HFFc6 (cell line): Measurements from ENCODE around the gene MMP11. TPM values are rescaled to one million over a fixed set of nuclear protein-coding genes. Genes with fewer than 3 reads are reported as not detected.
"Not testable (repeated sequence)": the region's sequence is repeated elsewhere in the genome, so short reads cannot be mapped to it uniquely, and the experiment has no call there.

Source experiments
- DNase-seq: peaks from one replicate; pipeline ENCODE4 v3.0.0-alpha.2; 2018
- H3K27ac Mint-ChIP-seq: 2 replicates; pipeline ENCODE4 v1.8.0; 2020; ENCODE audit warnings: mild to moderate bottlenecking, mixed read lengths
- H3K27me3 Mint-ChIP-seq: 2 replicates; pipeline ENCODE4 v1.8.0; 2021; ENCODE audit warnings: mild to moderate bottlenecking, moderate library complexity, mixed read lengths; ENCODE audit not compliant: insufficient read depth
- H3K36me3 Mint-ChIP-seq: 2 replicates; pipeline ENCODE4 v1.8.0; 2021; ENCODE audit warnings: low read depth, mixed read lengths
- H3K4me1 Mint-ChIP-seq: 2 replicates; pipeline ENCODE4 v1.8.0; 2020; ENCODE audit warnings: low read depth, mixed read lengths
- H3K4me3 Mint-ChIP-seq: 2 replicates; pipeline ENCODE4 v1.8.0; 2020; ENCODE audit warnings: mild to moderate bottlenecking, moderate library complexity, mixed read lengths
- H3K9me3 Mint-ChIP-seq: 2 replicates; pipeline ENCODE4 v1.8.0; 2020; ENCODE audit warnings: mild to moderate bottlenecking, mixed read lengths
- CTCF ChIP-seq: fragments of 200-600 bp; sonication (generic); IDR thresholded peaks from 2 replicates; pipeline ENCODE4 v1.5.0; 2021; ENCODE audit warnings: antibody characterized with exemption, mild to moderate bottlenecking
- long read RNA-seq: library from polyadenylated mRNA; unstranded; transcript quantifications from one replicate; pipeline ENCODE4 v2.0.0, GENCODE V29; 2019
- total RNA-seq, 6 experiments: library from RNA; stranded (reverse); fragmentation: NEBNext Ultra II Directional; extraction: Animal tissue kit (Norgen Biotek cat#: 25700); gene quantifications; 2 replicates in 1 of 6; 3 replicates in 5 of 6; pipeline ENCODE4 v1.2.3, GENCODE V29; 2021

The MMP11 gene, protein sequence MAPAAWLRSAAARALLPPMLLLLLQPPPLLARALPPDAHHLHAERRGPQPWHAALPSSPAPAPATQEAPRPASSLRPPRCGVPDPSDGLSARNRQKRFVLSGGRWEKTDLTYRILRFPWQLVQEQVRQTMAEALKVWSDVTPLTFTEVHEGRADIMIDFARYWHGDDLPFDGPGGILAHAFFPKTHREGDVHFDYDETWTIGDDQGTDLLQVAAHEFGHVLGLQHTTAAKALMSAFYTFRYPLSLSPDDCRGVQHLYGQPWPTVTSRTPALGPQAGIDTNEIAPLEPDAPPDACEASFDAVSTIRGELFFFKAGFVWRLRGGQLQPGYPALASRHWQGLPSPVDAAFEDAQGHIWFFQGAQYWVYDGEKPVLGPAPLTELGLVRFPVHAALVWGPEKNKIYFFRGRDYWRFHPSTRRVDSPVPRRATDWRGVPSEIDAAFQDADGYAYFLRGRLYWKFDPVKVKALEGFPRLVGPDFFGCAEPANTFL
- 1 to 10 TPM; 1.7 to 3.6 (median 2.7) TPM for total RNA-seq
- long read RNA-seq, partial matches to known transcripts, result 0 of 3 reads
- long read RNA-seq, other reads (novel, unspliced or antisense), result 0 of 3 reads

GRCh38 chr22:23772649-23773473, at the start of gene MMP11:
TSS of gene MMP11 (plus strand) at chr22:23772849. CDS start at chr22:23772871, 22 bp downstream.
- H3K9me3 Mint-ChIP-seq, result no peaks in the 10 kb centered on the region
- TF ChIP-seq CTCF, result peak; percentile 34
- no peak for DNase-seq
- peaks cover 19% of the 10 kb centered on the region for H3K4me1 Mint-ChIP-seq
- no peaks in the 10 kb centered on the region for H3K36me3 Mint-ChIP-seq
- peaks cover 2% of the 10 kb centered on the region; the same call in 1 of the 2 replicates for H3K27me3 Mint-ChIP-seq
- H3K27ac Mint-ChIP-seq, result no peak within 1 kb of the TSS
- peak within 1 kb of the TSS; percentile 79 for H3K4me3 Mint-ChIP-seq

DNA sequence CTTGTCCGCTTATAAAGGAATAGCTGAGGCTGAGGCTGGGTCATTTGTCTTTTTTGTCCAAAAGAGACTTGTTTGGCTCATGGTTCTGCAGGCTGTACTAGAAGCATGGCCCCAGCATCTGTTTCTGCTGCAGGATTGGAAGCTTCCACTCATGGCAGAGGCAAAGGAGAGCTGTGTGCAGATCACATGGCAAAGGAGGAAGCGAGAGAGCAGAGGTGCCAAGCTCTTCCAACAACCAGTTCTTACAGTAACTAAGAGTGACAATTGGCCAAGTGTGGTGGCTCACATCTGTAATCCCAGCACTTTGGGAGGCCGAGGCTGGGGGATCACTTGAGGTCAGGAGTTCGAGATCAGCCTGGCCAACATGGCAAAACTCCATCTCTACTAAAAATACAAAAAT, 44.5 kb upstream of the MMP11 start:
- H3K36me3 Mint-ChIP-seq, DNase-seq, H3K4me3 Mint-ChIP-seq, H3K27ac Mint-ChIP-seq, H3K4me1 Mint-ChIP-seq, H3K9me3 Mint-ChIP-seq: not testable (repeated sequence)
- H3K27me3 Mint-ChIP-seq, result peaks cover 16% of the 10 kb centered on the region

DNA sequence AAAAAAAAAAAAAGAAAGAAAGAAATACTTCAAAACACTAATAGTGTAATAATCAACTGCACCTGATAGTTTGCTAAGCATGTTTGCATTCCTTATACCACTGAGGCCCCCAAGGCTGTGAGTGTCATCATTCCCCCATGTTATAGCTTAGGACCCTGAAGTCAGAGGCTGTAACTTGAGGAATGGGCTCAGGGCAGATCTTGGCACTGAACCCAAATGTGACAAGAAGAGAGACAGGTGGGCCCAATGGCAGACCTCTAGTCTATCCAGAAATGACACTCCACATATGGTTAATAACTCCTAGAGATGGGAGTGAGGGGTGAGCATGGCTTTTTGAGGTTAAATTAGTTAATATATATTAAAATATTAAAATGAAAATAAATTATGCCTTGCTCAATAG, 35.0 kb upstream of the MMP11 start:
- no peaks in the 10 kb centered on the region for H3K27me3 Mint-ChIP-seq
- H3K4me1 Mint-ChIP-seq, result no peaks in the 10 kb centered on the region
- no peak for DNase-seq
- no peak overlapping the region for H3K4me3 Mint-ChIP-seq
- no peak for TF ChIP-seq CTCF
- H3K27ac Mint-ChIP-seq, result no peak overlapping the region
- H3K9me3 Mint-ChIP-seq, result no peaks in the 10 kb centered on the region
- no peaks in the 10 kb centered on the region for H3K36me3 Mint-ChIP-seq

GRCh38 chr22:23742505-23743264, 30.0 kb upstream of the MMP11 start:
- H3K27ac Mint-ChIP-seq, result no peak overlapping the region
- TF ChIP-seq CTCF, result no peak
- peaks cover 6% of the 10 kb centered on the region; the same call in 1 of the 2 replicates for H3K4me1 Mint-ChIP-seq
- H3K36me3 Mint-ChIP-seq, result peaks cover 17% of the 10 kb centered on the region
- no peaks in the 10 kb centered on the region for H3K27me3 Mint-ChIP-seq
- DNase-seq, result no peak
- no peak overlapping the region for H3K4me3 Mint-ChIP-seq
- H3K9me3 Mint-ChIP-seq, result no peaks in the 10 kb centered on the region

- no peaks in the 10 kb centered on the region for H3K9me3 Mint-ChIP-seq
- H3K4me1 Mint-ChIP-seq, result peaks cover 6% of the 10 kb centered on the region; the same call in 1 of the 2 replicates
- no peaks in the 10 kb centered on the region for H3K27me3 Mint-ChIP-seq
- no peak for DNase-seq
- peaks cover 17% of the 10 kb centered on the region for H3K36me3 Mint-ChIP-seq
- no peak overlapping the region for H3K27ac Mint-ChIP-seq
- TF ChIP-seq CTCF, result no peak
- H3K4me3 Mint-ChIP-seq, result no peak overlapping the region
Measured at GRCh38 chr22:23743303-23743705, 29.3 kb upstream of the MMP11 start.
